HG03520 (cell line): ENCODE data around the gene PIGK.

Experiments
- ATAC-seq: cut with Tn5 transposase; IDR thresholded peaks from one replicate; pipeline ENCODE4 v1.9.1; 2021; ENCODE audit warnings: mild to moderate bottlenecking, moderate library complexity; ENCODE audit not compliant: unreplicated experiment

The PIGK gene

DNA sequence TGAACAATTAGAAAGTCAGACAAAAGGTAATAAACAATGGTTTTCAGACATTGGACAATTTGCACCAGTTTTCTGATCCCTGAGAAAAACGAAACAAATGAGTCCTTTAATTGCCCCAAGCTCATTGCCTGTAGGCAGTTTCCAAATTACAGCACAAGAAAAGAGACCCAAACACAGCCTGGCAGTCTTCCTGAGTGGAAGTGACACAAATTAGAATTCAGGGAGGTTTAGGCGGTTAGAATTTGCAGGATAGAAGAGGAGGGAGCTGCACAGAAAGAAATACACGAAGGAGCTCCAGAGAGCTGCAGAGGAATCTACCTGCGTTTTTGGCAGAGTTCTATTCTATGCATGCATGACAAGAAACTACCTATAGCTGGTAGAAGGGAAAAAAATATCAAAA is 115.7 kb downstream of the PIGK start:
- ATAC-seq: no peak

DNA sequence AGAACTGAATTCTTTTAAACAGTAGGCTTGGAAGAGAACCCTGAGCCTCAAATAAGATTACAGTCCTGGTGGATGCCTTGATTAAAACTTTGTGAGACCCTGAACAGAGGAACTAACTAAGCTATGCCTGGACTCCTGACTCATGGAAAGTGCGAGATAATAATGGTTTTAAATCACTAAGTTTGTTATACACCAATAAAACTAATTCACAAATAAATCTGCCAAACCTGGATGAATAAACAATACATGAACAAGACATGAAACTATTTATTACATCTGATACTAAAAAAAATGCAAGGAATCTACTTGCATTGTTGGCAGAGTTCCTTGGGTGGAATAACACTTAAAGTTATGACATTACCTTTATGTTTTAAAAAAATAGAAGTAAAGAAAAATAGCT is 118.4 kb downstream of the PIGK start:
- no peak for ATAC-seq

DNA sequence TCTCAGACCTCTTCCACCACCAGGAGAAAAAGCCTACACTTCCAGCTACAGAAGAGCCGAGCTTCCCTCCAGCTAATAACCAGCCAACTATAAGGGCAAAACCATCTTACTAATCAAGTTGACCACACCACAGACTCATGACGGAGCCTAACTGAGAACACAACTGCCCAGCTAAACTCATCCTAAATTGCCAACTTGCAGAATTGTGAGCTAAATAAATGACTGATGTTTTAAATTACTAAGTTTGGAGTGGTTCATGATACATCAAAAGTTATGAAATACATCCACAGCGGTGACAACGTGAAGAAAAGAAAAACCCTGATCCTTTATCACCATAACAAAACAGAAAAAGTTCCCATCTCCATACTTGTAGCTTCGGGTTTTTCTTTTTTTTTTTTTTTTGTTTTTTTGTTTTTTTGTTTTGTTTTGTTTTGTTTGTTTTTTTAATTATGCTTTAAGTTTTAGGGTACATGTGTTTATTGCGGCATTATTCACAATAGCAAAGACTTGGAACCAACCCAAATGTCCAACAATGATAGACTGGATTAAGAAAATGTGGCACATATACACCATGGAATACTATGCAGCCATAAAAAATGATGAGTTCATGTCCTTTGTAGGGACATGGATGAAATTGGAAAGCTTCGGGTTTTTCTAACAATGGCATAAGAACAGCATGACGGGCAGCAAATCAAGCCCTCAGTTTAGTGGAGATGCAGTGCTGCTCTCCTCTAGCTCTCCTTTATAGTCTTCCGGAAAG is 122.6 kb downstream of the PIGK start:
- no peak for ATAC-seq

DNA sequence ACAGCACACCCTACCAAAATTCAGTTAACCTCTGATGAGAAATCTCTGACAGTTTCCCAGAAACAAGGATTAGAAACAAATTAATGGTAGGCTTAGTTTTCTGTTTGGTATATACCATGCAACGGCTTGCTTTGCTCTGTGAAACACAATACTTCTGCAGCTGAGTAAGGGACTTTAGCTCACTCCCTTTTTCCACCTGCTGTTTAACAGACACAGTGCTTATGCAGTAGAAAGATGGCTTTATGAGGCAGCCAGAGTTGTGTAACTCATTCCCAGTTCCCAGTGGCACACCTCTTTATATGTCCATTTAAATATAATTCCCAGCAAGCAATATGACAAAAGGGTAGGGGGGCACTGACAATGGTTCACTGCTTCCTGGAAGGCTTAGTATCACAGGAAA is 124.0 kb downstream of the PIGK start:
- ATAC-seq: no peak

DNA sequence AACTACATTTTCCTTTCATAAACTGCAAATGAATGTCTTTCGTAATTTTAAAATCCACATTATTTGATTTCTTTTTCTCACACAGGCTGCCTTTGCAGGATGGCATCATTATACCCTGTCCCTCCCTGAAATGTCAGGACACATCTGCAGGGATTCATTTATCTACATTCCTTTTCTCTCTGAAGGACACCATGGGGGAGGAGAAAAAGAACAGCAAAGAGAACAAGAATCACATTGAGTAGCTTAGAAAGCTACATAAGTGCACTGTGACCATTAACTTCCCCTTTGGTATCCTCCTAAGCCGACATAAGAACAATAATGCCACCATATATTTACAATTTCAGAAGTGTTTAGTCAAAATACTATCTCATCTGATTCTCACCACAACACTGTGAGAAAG is 129.5 kb downstream of the PIGK start:
- no peak for ATAC-seq

DNA sequence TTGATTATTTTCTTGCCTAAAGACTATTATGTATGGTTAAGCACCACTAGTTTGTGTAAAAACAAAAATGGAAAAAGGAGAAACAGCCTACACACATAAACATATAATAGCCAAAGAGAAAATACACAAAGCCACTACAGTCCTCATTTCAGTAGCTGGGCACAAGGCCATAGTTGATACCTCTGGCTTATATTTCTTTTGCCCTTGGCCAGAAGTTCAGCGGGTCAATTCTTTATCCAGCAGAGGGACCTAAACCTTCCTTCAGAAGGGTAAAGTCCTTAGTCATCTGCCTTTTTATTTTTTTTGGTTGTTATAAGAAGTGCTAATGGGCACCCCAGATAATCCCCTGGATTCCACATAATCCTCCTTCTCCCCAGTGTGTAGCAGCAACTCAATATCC is 134.1 kb downstream of the PIGK start:
- no peak for ATAC-seq

- no peak for ATAC-seq
These were observed 134.8 kb downstream of the PIGK start for GRCh38 chr1:77084457-77084856.

DNA sequence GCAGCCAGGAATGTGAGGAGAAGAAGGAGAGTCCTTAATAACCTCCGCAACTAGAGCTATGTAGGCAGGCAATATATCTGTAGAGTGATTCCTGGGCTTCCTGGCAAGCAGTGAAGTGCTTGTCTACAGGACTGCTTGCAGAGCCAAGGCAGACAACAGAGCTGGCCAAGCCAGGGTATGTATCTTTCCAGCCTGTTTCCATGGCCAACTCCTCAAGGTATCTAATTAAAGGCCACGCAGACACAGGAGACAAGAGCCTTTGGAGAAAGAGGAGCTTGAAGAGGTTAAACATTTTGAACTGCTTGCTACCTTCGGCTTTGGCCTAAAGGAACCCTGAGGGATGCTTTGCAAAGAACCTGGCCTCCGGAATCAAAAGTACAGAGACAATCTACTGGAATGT is 137.4 kb downstream of the PIGK start:
- no peak for ATAC-seq

GRCh38 chr1:77076759-77077158 is 142.5 kb downstream of the PIGK start:
- no peak for ATAC-seq

DNA sequence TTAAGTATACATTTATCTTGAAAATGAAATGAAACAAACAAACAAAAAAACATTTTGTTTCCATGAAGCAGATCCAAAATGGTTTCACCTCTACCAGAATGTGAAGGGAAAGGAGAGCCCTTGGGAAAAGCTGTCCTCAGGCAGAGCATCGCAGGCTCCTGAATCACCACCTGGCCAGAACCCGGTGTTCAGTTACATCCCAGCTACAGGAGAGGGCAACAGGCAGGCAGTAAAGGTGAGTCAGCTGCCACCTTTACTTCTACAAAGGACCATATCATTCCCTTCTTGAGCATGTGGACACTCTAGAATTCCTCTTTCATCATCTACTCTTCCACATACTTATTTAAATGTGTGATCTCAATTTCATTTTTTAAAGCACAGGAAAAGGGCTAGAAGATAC is 151.2 kb downstream of the PIGK start:
- no peak for ATAC-seq

DNA sequence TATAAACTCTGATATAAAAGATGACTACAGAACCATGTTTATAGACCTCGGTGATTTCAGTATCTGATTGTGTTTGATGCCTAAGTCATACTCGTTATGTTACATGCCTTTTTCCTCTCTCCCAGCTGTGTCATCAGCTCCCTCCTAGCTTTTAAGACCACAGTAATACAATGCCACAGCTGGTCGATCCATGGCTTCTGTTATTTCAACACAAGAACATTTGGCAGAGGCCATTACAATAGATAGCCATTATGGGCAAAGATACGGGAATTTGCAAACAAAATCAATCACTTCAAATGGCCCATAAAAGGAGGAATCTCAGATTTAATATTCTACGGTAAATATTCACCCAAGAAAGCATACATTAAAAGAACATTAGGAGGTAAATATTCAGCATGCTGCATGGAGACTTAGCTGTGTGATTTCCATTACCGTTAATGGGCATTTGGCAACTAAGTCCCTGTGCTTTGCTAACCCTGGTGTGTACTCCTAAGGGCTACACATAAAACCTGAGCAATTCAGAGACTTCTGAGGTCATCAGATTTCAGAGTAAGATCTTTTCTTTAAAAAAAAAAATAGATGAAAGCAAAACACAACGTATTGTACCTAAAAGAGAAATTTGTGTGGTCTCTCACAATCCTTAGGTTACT is 153.4 kb downstream of the PIGK start:
- no peak for ATAC-seq

DNA sequence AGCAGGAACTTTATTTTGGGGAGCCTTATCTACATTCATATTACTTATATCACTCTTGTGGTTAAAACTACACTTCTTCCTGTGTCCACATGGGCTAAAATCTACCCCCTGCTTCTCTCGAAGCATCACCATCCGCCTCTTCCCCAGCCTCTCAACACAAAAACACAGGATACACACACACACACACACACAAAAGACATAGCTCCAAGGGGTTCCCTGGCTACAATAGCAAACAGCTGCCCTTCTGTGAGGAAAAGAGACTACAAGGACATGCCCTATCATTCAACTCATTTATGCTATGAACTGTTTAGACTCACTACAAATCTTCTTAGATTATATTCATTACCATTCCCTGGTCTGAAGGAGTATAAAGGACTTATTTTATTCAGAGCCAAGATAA is 155.0 kb downstream of the PIGK start:
- ATAC-seq: no peak

- ATAC-seq: no peak
These were observed 156.1 kb downstream of the PIGK start for GRCh38 chr1:77063118-77063517.

GRCh38 chr1:77061162-77061561 is 158.1 kb downstream of the PIGK start:
- no peak for ATAC-seq

DNA sequence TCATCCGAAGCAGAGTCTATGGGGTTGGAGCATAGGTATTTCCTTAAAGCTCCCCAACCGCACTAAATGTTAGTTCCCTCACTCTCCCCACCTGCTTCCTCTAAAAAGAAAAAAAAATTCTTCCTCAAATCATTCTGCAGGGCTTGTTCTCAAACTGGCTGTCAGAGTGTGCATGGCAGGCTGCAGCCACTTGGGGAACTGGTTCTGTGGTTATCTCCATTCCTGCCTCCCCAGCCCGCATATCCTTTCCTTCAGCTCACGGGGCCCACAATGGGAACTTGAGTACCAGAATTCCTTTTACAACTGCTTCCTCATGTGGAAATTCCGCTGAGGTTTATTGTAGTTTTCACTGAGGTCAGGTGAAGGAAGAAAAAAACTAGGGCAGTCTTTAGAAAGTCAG is 159.2 kb downstream of the PIGK start:
- no peak for ATAC-seq

DNA sequence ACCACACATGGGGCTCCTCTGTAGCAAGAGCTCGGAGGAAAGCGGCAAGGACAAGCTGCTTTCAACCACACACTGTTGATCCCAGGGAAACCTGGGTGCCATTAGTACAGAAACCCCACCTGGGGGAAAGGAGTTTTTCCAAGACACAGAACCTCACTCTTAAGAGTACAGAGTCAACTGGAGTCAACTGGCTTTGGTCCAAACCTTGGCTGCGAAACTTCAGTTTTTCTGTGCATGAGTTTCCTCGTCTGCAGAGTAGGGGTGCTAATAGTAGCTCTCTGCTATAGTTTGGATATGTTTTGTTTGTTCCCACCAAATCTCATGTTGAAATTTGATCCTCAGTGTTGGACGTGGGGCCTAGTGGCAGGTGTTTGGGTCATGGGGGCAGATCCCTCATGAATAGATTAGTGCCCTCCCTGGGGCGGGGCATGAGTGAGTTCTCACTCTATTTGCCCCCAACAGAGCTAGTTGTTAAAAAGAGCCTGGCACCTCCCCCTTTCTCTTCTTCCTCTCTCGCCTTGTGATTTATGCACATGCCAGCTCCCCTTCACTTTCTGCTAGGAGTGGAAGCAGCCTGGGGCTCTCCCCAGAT is 161.1 kb downstream of the PIGK start:
- ATAC-seq: no peak

- ATAC-seq: no peak
These were observed 162.7 kb downstream of the PIGK start for GRCh38 chr1:77056525-77056924.

DNA sequence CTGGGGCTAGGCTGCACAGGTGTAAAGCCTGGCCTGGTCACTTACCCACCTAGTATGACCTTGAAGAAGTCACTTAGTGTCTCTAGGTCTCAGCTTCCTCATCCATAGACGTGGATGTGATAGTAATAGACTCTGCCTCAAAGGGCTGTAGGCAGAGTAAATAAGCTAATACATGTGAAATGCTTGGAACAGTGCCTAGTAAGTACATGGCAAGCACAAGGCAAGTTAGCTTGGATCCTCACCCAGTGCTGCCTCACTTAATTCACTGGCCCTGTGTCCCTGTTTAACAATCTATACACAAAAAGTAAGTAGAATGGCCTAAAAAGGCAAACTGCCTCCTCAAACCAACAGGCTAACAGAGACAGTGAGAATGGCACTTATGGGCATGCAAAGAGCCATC is 167.8 kb downstream of the PIGK start:
- ATAC-seq: no peak

GRCh38 chr1:77048615-77049005 is 170.6 kb downstream of the PIGK start:
- no peak for ATAC-seq

- ATAC-seq: no peak
These were observed 171.1 kb downstream of the PIGK start for GRCh38 chr1:77047978-77048614.

DNA sequence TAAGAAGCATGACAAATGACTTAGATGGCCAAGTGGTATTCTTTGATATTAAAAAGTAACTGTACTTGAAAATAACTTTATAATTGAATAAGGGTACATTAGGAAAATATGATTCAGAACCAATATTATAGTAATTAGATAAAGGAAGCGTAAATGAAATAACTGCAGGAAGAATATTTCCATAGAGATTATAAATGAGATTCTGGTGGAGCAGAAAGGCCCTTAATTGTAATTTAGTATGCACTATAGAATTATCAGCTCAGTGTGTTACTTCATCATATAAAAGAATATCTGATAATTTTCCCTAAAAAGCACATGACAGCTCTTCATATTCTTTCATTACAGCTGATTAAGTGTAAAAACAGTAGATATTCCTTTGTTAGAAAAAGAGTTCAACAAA is 171.7 kb downstream of the PIGK start:
- no peak for ATAC-seq
